Panc1 (cell line): ENCODE measurements around the gene OXCT1.

Source experiments
- POLR2AphosphoS5 ChIP-seq: IDR thresholded peaks from 2 replicates; pipeline ENCODE4 v1.6.1; 2012; ENCODE audit warnings: mild to moderate bottlenecking, low read depth, low read length, moderate library complexity
- SIN3A ChIP-seq: IDR thresholded peaks from 2 replicates; pipeline ENCODE4 v1.6.1; 2012; ENCODE audit warnings: low read depth, mild to moderate bottlenecking, low read length, moderate library complexity, borderline replicate concordance; ENCODE audit not compliant: insufficient read depth
- TCF7L2 ChIP-seq: IDR thresholded peaks from 2 replicates; pipeline ENCODE4 v1.6.1; 2011; ENCODE audit warnings: mild to moderate bottlenecking, low read depth, low read length, inconsistent platforms
- TF ChIP-seq, protein P1 (sequence below): fragments of 450-650 bp; IDR thresholded peaks from 2 replicates; pipeline ENCODE4 v1.5.1; 2017; ENCODE audit warnings: mild to moderate bottlenecking
- TF ChIP-seq, protein P2 (sequence below), 2 experiments: IDR thresholded peaks; 2 replicates each; pipeline ENCODE4 v1.6.1; 2011 to 2012; ENCODE audit warnings: low read depth in 2 of 2, control low read depth in 1 of 2, low read length in 1 of 2, mild to moderate bottlenecking in 1 of 2, moderate library complexity in 1 of 2; ENCODE audit not compliant: insufficient read depth in 1 of 2

- TF ChIP-seq POLR2AphosphoS5 (no peak), SIN3A (no peak), TCF7L2 (no peak)
- TF ChIP-seq, protein P1, sequence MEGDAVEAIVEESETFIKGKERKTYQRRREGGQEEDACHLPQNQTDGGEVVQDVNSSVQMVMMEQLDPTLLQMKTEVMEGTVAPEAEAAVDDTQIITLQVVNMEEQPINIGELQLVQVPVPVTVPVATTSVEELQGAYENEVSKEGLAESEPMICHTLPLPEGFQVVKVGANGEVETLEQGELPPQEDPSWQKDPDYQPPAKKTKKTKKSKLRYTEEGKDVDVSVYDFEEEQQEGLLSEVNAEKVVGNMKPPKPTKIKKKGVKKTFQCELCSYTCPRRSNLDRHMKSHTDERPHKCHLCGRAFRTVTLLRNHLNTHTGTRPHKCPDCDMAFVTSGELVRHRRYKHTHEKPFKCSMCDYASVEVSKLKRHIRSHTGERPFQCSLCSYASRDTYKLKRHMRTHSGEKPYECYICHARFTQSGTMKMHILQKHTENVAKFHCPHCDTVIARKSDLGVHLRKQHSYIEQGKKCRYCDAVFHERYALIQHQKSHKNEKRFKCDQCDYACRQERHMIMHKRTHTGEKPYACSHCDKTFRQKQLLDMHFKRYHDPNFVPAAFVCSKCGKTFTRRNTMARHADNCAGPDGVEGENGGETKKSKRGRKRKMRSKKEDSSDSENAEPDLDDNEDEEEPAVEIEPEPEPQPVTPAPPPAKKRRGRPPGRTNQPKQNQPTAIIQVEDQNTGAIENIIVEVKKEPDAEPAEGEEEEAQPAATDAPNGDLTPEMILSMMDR: no peak
- TF ChIP-seq, protein P2, sequence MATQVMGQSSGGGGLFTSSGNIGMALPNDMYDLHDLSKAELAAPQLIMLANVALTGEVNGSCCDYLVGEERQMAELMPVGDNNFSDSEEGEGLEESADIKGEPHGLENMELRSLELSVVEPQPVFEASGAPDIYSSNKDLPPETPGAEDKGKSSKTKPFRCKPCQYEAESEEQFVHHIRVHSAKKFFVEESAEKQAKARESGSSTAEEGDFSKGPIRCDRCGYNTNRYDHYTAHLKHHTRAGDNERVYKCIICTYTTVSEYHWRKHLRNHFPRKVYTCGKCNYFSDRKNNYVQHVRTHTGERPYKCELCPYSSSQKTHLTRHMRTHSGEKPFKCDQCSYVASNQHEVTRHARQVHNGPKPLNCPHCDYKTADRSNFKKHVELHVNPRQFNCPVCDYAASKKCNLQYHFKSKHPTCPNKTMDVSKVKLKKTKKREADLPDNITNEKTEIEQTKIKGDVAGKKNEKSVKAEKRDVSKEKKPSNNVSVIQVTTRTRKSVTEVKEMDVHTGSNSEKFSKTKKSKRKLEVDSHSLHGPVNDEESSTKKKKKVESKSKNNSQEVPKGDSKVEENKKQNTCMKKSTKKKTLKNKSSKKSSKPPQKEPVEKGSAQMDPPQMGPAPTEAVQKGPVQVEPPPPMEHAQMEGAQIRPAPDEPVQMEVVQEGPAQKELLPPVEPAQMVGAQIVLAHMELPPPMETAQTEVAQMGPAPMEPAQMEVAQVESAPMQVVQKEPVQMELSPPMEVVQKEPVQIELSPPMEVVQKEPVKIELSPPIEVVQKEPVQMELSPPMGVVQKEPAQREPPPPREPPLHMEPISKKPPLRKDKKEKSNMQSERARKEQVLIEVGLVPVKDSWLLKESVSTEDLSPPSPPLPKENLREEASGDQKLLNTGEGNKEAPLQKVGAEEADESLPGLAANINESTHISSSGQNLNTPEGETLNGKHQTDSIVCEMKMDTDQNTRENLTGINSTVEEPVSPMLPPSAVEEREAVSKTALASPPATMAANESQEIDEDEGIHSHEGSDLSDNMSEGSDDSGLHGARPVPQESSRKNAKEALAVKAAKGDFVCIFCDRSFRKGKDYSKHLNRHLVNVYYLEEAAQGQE (IDR thresholded peaks at IDR 0.05; ENCODE audit: insufficient read depth in 1 of 2, low read depth in 2 of 2, low read length in 1 of 2): no peak
Observed at GRCh38 chr5:41809128-41809527, 61.1 kb downstream of the OXCT1 start.
